ENCODE data around the gene MAGI1. TPM values are rescaled to one million over a fixed set of nuclear protein-coding genes. Genes with fewer than 3 reads are reported as not detected.

MAGI1 gene
- polyA plus RNA-seq, 3 donors, result not detected

GRCh38 chr3:65538101-65538500 is 500.6 kb downstream of the MAGI1 start:
- Histone ChIP-seq H3K79me2 (ENCODE audit: insufficient read depth, low read length) (no peaks in the 10 kb centered on the region), H3K4me1 (ENCODE audit: control insufficient read depth in 1 of 2, insufficient read depth in 2 of 2, low read length in 2 of 2) (no peaks in the 10 kb centered on the region), H3K4me2 (replicated peaks; ENCODE audit: extremely low read depth, low read length, poor library complexity, severe bottlenecking) (no peak overlapping the region), H3K4me3 (replicated peaks in 1 of 3; ENCODE audit: low read depth in 2 of 3, low read length in 3 of 3) (no peak overlapping the region), H3K9ac (ENCODE audit: insufficient read depth, low read length, poor library complexity, severe bottlenecking) (no peak overlapping the region), H2AFZ (ENCODE audit: insufficient read depth, low read depth, low read length, poor library complexity, severe bottlenecking) (no peak overlapping the region), H3K27ac (ENCODE audit: low read depth in 1 of 2, low read length in 2 of 2) (no peak overlapping the region), H4K20me1 (ENCODE audit: insufficient read depth, low read length) (no peaks in the 10 kb centered on the region), H3K9me3 (replicated peaks in 1 of 2; ENCODE audit: control insufficient read depth in 1 of 2, insufficient read depth in 1 of 2, low read length in 2 of 2) (peaks cover 0 to 6% of the 10 kb centered on the region in 2 donors), H3K36me3 (replicated peaks in 1 of 2; ENCODE audit: control insufficient read depth in 1 of 2, insufficient read depth in 2 of 2, low read length in 2 of 2) (no peaks in the 10 kb centered on the region), H3K27me3 (ENCODE audit: control insufficient read depth in 2 of 2, insufficient read depth in 2 of 2, low read length in 2 of 2) (no peaks in the 10 kb centered on the region)
- H3K4me3 Mint-ChIP-seq, result no peak overlapping the region
- DNase-seq, result no peak
- no peaks in the 10 kb centered on the region for H3K27me3 Mint-ChIP-seq (ENCODE audit: low read depth in 3 of 3)
- intact Hi-C loops (cut with micrococcal nuclease), result no loop called here
- H3K9me3 Mint-ChIP-seq, result peaks cover 0 to 6% (median 3%) of the 10 kb centered on the region in 7 donors
- H3K36me3 Mint-ChIP-seq, result no peaks in the 10 kb centered on the region
- TF ChIP-seq CTCF (IDR thresholded peaks at IDR 0.05), result no peak
- WGBS (ENCODE audit: insufficient coverage), result no CpG with 5 or more reads among the region's 1 CpG
- H3K4me1 Mint-ChIP-seq, result no peaks in the 10 kb centered on the region
- H3K27ac Mint-ChIP-seq, result no peak overlapping the region

GRCh38 chr3:65537109-65537508 is 501.6 kb downstream of the MAGI1 start:
- no peak for DNase-seq
- intact Hi-C loops (cut with micrococcal nuclease), result no loop called here
- peaks cover 0 to 6% (median 3%) of the 10 kb centered on the region in 7 donors for H3K9me3 Mint-ChIP-seq
- no peak overlapping the region for H3K4me3 ChIP-seq (replicated peaks in 1 of 3; ENCODE audit: low read depth in 2 of 3, low read length in 3 of 3)
- no peaks in the 10 kb centered on the region for H3K79me2 ChIP-seq (ENCODE audit: insufficient read depth, low read length)
- no peak overlapping the region for H3K4me2 ChIP-seq (replicated peaks; ENCODE audit: extremely low read depth, low read length, poor library complexity, severe bottlenecking)
- H3K9ac ChIP-seq (ENCODE audit: insufficient read depth, low read length, poor library complexity, severe bottlenecking), result no peak overlapping the region
- H3K4me3 Mint-ChIP-seq, result no peak overlapping the region
- H3K27ac Mint-ChIP-seq, result no peak overlapping the region
- H3K36me3 Mint-ChIP-seq, result no peaks in the 10 kb centered on the region
- H3K36me3 ChIP-seq (replicated peaks in 1 of 2; ENCODE audit: control insufficient read depth in 1 of 2, insufficient read depth in 2 of 2, low read length in 2 of 2), result no peaks in the 10 kb centered on the region
- H3K27me3 Mint-ChIP-seq (ENCODE audit: low read depth in 3 of 3), result no peaks in the 10 kb centered on the region
- H3K4me1 ChIP-seq (ENCODE audit: control insufficient read depth in 1 of 2, insufficient read depth in 2 of 2, low read length in 2 of 2), result no peaks in the 10 kb centered on the region
- no peak overlapping the region for H3K27ac ChIP-seq (ENCODE audit: low read depth in 1 of 2, low read length in 2 of 2)
- no peaks in the 10 kb centered on the region for H3K4me1 Mint-ChIP-seq
- H4K20me1 ChIP-seq (ENCODE audit: insufficient read depth, low read length), result no peaks in the 10 kb centered on the region
- no peak overlapping the region for H2AFZ ChIP-seq (ENCODE audit: insufficient read depth, low read depth, low read length, poor library complexity, severe bottlenecking)
- 86% methylated on average over 3 of the region's 3 CpGs for WGBS (ENCODE audit: insufficient coverage)
- H3K9me3 ChIP-seq (replicated peaks in 1 of 2; ENCODE audit: control insufficient read depth in 1 of 2, insufficient read depth in 1 of 2, low read length in 2 of 2), result peaks cover 0 to 6% of the 10 kb centered on the region in 2 donors
- H3K27me3 ChIP-seq (ENCODE audit: control insufficient read depth in 2 of 2, insufficient read depth in 2 of 2, low read length in 2 of 2), result no peaks in the 10 kb centered on the region
- TF ChIP-seq CTCF (IDR thresholded peaks at IDR 0.05), result no peak

All from CD14-positive monocyte (primary cell).